Measurements from ENCODE around the gene FOXA1.

The FOXA1 gene

DNA sequence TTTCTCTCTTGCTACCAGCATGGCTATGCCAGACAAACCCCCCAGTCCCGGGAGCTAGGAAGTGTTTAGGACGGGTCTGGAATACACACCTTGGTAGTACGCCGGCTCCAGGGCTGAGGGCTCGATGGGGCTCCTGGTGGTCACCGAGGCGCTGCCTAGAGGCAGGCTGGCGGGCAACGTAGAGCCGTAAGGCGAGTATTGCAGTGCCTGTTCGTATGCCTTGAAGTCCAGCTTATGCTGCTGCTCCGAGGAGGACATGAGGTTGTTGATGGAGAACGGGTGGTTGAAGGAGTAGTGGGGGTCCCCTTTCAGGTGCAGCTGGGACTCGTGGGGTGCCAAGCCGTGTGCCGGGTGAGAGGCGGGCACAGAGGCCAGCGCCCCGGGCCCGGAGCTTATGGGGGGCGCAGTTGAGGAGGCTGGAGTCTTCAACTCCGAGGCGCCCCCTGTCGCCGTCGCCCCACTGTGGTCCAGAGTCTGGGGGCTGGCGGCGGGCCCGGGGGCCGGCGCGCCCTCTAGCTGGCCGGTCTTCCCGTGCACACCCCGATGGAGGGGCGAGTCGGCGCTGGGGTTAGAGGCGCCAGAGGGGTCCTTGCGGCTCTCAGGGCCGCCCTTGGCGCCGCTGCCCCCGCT is 3.6 kb downstream of the FOXA1 start:
- TF ChIP-seq, protein P1, sequence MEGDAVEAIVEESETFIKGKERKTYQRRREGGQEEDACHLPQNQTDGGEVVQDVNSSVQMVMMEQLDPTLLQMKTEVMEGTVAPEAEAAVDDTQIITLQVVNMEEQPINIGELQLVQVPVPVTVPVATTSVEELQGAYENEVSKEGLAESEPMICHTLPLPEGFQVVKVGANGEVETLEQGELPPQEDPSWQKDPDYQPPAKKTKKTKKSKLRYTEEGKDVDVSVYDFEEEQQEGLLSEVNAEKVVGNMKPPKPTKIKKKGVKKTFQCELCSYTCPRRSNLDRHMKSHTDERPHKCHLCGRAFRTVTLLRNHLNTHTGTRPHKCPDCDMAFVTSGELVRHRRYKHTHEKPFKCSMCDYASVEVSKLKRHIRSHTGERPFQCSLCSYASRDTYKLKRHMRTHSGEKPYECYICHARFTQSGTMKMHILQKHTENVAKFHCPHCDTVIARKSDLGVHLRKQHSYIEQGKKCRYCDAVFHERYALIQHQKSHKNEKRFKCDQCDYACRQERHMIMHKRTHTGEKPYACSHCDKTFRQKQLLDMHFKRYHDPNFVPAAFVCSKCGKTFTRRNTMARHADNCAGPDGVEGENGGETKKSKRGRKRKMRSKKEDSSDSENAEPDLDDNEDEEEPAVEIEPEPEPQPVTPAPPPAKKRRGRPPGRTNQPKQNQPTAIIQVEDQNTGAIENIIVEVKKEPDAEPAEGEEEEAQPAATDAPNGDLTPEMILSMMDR (IDR thresholded peaks at IDR 0.05; ENCODE audit: low read depth, low read length), result no peak
- no peaks in the 10 kb centered on the region for H3K9me3 ChIP-seq
- H3K36me3 ChIP-seq, result no peaks in the 10 kb centered on the region
- H3K27me3 ChIP-seq, result peaks cover 99% of the 10 kb centered on the region
- DNase-seq, result no peak
- H3K4me1 ChIP-seq, result no peaks in the 10 kb centered on the region
- H3K4me3 ChIP-seq (ENCODE audit: low read depth, low read length), result no peak overlapping the region

DNA sequence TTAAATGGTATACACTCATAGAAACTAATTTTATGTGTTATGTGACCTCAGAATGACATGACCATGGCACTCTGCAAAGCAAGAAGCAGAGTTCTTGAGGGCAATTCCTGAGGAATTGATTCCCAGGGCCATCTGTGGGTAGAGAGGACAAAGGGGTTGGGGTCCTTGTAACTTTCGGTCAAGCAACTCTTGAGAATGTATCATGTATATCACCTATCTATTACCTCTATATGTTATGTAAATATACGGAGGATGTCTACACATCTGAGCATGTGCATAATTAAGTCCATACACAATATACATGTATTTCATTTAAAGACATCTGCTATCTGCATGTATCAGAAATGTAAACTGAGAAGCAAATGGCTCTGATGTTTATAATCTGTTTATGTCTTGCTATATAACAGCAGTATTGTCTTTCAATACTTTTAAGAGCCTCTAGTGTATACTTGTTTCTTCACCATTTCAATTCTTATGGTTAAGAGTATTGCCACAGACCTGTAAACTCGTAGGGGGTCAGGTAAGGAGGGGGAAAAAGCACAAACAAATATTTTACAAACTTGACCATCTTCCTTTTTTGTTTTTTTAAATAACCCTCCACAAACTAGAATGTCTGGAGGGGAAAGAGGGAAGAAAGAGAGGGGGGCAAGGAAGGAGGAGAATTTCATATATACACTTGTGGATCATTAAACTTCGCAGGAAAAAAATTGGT is 4.5 kb downstream of the FOXA1 start:
- TF ChIP-seq, protein P1 (IDR thresholded peaks at IDR 0.05; ENCODE audit: low read depth, low read length), result no peak
- peaks cover 97% of the 10 kb centered on the region for H3K27me3 ChIP-seq
- H3K4me3 ChIP-seq (ENCODE audit: low read depth, low read length), result no peak overlapping the region
- H3K4me1 ChIP-seq, result no peaks in the 10 kb centered on the region
- no peak for DNase-seq
- no peaks in the 10 kb centered on the region for H3K36me3 ChIP-seq
- no peaks in the 10 kb centered on the region for H3K9me3 ChIP-seq

DNA sequence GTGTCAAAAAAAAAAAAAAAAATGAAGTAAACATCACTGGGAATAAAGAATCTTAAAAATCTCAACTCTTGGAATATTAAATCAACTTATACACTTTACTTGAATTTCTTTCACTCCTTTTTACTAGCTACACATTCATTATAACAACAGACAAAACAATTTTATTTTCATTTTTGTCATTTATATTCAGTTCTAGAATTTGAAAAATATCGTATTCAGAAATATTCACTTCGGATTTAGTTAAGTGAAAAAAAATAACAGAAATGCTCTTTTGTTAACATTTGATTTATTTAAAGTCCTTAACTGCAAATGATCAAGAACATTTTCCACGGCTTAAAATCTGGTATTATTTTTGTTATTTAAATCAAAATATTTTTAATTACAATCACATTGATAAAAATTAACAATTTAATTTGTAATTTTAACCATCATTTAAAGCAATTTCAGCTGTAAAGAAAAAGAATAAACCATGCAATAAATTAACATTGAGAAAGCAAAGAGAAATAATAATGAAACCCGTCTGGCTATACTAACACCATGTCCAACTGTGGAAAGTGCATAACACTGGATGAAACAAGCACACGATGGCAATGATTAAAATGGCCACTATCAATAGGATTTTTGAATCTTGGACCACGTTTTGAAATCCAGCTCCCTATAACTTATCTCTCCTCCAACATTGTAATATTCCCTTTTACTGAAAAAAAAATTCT is 5.2 kb downstream of the FOXA1 start:
- H3K36me3 ChIP-seq, result no peaks in the 10 kb centered on the region
- DNase-seq, result no peak
- TF ChIP-seq, protein P1 (IDR thresholded peaks at IDR 0.05; ENCODE audit: low read depth, low read length), result no peak
- H3K4me3 ChIP-seq (ENCODE audit: low read depth, low read length), result no peak overlapping the region
- H3K4me1 ChIP-seq, result no peaks in the 10 kb centered on the region
- H3K9me3 ChIP-seq, result no peaks in the 10 kb centered on the region
- H3K27me3 ChIP-seq, result peaks cover 97% of the 10 kb centered on the region

DNA sequence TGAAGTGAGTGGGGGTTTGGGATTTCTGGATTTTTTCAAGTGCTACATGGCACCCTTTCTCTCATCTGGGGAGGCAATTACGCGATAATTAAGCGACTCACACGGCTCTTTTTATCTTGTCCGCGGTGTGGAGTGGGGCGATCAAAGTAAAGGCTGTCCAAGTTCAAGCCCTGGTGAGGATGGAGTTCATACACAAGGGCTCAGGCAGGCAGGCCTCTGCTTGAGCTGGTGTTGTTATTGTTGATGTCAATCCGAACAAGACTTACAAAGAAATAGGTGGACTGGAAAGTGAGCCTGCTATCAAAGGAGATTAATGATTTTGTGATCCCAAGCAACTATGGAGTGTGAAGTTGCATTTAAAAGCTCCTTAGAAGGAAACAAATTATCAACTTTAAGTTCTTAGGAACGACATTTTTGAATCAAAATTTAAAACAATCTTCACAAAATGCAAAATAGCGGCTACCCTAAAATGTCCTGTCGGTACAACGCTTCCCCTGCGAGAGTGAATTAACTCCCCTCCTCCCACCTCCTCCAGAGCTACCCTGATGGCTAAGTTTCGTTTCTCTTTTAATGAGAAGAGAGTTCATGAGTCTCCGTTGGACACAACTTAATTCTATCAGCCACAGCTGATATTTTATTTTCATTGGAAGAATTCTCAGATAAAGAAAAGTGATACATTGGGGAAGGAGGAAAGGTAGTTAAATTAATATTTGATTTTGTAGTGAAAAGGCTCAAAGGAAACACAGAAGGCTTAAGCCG is 5.9 kb downstream of the FOXA1 start:
- Histone ChIP-seq H3K27me3 (peaks cover 97% of the 10 kb centered on the region), H3K4me1 (no peaks in the 10 kb centered on the region), H3K9me3 (no peaks in the 10 kb centered on the region), H3K36me3 (no peaks in the 10 kb centered on the region), H3K4me3 (ENCODE audit: low read depth, low read length) (no peak overlapping the region)
- TF ChIP-seq, protein P1 (IDR thresholded peaks at IDR 0.05; ENCODE audit: low read depth, low read length), result no peak
- DNase-seq, result no peak

DNA sequence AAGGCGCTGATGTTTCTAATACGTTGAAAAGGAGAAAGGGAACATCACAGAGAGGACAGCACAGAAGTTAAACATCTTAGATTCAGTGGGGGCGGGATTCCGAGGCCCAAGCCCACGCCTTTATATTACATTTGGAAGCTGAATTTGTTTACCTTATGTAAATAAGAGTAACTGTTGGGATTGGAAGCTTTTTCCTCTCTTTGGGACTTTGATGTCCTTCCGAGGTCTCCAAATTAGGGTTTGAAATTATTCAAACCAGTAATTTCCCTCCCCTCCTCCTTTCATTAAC is 6.4 kb downstream of the FOXA1 start:
- TF ChIP-seq, protein P1 (IDR thresholded peaks at IDR 0.05; ENCODE audit: low read depth, low read length), result no peak
- no peaks in the 10 kb centered on the region for H3K9me3 ChIP-seq
- H3K4me3 ChIP-seq (ENCODE audit: low read depth, low read length), result no peak overlapping the region
- no peaks in the 10 kb centered on the region for H3K36me3 ChIP-seq
- no peaks in the 10 kb centered on the region for H3K4me1 ChIP-seq
- peaks cover 97% of the 10 kb centered on the region for H3K27me3 ChIP-seq
- DNase-seq, result no peak
